ENCODE data around the gene PJA2.

DNA sequence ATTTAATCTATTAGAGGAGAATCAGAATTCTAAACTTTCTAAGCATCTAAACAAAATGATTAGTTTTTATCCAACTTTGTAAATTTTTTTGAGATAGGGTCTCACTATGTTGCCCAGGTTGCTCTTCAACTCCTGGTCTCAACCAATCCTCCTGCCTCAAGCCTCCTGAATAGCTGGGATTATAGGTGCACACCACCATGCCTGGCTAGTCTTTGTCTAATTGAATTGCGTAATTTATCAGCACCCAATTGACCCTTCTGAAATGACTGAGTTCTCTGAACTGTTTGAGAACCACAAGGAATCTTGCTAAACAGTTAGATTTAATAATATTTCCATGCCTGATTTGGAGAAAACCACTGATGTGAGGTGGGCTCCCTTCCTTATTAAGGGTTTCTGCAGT, 75.7 kb downstream of the PJA2 start:
- no peak for TF ChIP-seq EZH2 (IDR thresholded peaks at IDR 0.05; ENCODE audit: low read length, missing control alignments)
- TF ChIP-seq, protein P1, sequence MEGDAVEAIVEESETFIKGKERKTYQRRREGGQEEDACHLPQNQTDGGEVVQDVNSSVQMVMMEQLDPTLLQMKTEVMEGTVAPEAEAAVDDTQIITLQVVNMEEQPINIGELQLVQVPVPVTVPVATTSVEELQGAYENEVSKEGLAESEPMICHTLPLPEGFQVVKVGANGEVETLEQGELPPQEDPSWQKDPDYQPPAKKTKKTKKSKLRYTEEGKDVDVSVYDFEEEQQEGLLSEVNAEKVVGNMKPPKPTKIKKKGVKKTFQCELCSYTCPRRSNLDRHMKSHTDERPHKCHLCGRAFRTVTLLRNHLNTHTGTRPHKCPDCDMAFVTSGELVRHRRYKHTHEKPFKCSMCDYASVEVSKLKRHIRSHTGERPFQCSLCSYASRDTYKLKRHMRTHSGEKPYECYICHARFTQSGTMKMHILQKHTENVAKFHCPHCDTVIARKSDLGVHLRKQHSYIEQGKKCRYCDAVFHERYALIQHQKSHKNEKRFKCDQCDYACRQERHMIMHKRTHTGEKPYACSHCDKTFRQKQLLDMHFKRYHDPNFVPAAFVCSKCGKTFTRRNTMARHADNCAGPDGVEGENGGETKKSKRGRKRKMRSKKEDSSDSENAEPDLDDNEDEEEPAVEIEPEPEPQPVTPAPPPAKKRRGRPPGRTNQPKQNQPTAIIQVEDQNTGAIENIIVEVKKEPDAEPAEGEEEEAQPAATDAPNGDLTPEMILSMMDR (conservative IDR thresholded peaks at IDR 0.05 in 1 of 2, IDR thresholded peaks at IDR 0.05 in 1 of 2; ENCODE audit: low read depth in 1 of 2, low read length in 2 of 2) = no peak

Data from fibroblast of lung (primary cell).